Forelimb muscle (tissue), 1 donor: Measurements from ENCODE around the gene ROPN1. TPM values are rescaled to one million over a fixed set of nuclear protein-coding genes. Genes with fewer than 3 reads are reported as not detected.
A peak's percentile ranks its signal among the peaks of the same experiment; 100 is the strongest.
"Not testable (repeated sequence)": the region's sequence is repeated elsewhere in the genome, so short reads cannot be mapped to it uniquely, and the experiment has no call there.

ENCODE experiments used
- DNase-seq: peaks from one replicate; pipeline ENCODE4 v3.0.0-alpha.2; 2013; ENCODE audit warnings: low read depth
- polyA plus RNA-seq: library from polyadenylated mRNA; unstranded; fragments of 120-200 nt; gene quantifications from one replicate; pipeline ENCODE4 v1.2.1, GENCODE V29; 2013; ENCODE audit not compliant: insufficient read length

ROPN1 gene
- 0.09 TPM for polyA plus RNA-seq

- not testable (repeated sequence) for DNase-seq
Measured at GRCh38 chr3:123991730-123992588, at the start of gene ROPN1. TSS of gene ROPN1 (minus strand) at chr3:123992124. CDS start at chr3:123980481, 11,643 bp downstream.

- no peak for DNase-seq
Measured at GRCh38 chr3:124041553-124041952, 49.6 kb upstream of the ROPN1 start.

- DNase-seq, result no peak
Measured at GRCh38 chr3:124037326-124037725, 45.4 kb upstream of the ROPN1 start.

- DNase-seq, result not testable (repeated sequence)
Measured at GRCh38 chr3:124036214-124036613, 44.3 kb upstream of the ROPN1 start.

GRCh38 chr3:124035463-124036121 is 43.7 kb upstream of the ROPN1 start:
- DNase-seq, result no peak

- no peak for DNase-seq
Measured at GRCh38 chr3:124034844-124035152, 42.9 kb upstream of the ROPN1 start.

GRCh38 chr3:124034016-124034843 is 42.3 kb upstream of the ROPN1 start:
- no peak for DNase-seq

- DNase-seq, result no peak
Measured at GRCh38 chr3:124033360-124034015, 41.6 kb upstream of the ROPN1 start, which contains the start of gene KALRN. TSS of gene KALRN (plus strand) at chr3:124033369.

GRCh38 chr3:124032881-124033359 is 41.0 kb upstream of the ROPN1 start:
- peak; percentile 65 for DNase-seq

GRCh38 chr3:124032311-124032880 is 40.5 kb upstream of the ROPN1 start:
- no peak for DNase-seq

- no peak for DNase-seq
Measured at GRCh38 chr3:124026516-124026915, 34.6 kb upstream of the ROPN1 start.

GRCh38 chr3:124023531-124023930 is 31.6 kb upstream of the ROPN1 start:
- not testable (repeated sequence) for DNase-seq

GRCh38 chr3:124019291-124019690 is 27.4 kb upstream of the ROPN1 start:
- no peak for DNase-seq

GRCh38 chr3:124017502-124017901 is 25.6 kb upstream of the ROPN1 start:
- not testable (repeated sequence) for DNase-seq

- not testable (repeated sequence) for DNase-seq
Measured at GRCh38 chr3:124016483-124016882, 24.6 kb upstream of the ROPN1 start.

GRCh38 chr3:124014366-124014942 is 22.5 kb upstream of the ROPN1 start:
- no peak for DNase-seq

- DNase-seq, result not testable (repeated sequence)
Measured at GRCh38 chr3:124008321-124008720, 16.4 kb upstream of the ROPN1 start.

- DNase-seq, result no peak
Measured at GRCh38 chr3:124007186-124007585, 15.3 kb upstream of the ROPN1 start.

GRCh38 chr3:124002405-124003079 is 10.6 kb upstream of the ROPN1 start:
- DNase-seq, result not testable (repeated sequence)

GRCh38 chr3:124001366-124001765 is 9.4 kb upstream of the ROPN1 start:
- not testable (repeated sequence) for DNase-seq
